NCI-H82 (cell line): ENCODE data around the gene CHKB.
A peak's percentile ranks its signal among the peaks of the same experiment; 100 is the strongest.

Experiments
- DNase-seq: peaks from one replicate; lab custom pipeline; 2025; lab: John Stamatoyannopoulos, UW

The CHKB gene

GRCh38 chr22:50599816-50600455 is 17.3 kb upstream of the CHKB start:
- peak; percentile 54 for DNase-seq

DNA sequence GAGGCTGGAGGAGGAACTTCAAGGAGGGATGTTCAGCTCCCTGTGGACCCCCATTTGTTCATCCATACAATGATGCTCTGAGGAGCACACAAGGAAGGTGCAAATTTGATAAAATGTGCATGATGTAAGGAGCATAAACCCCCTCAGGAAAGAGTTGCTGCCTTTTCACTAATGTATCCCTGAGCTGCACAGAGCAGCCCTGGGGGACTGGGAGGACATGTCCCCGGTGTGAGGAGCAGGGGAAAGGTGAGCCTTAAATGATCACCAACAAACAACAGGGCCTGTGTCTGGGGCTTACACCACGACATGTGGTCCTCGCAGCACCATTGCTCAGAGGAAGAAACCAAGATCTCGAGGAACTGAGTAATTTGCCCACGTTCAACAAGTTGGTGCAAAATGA is 14.4 kb upstream of the CHKB start:
- DNase-seq, result no peak

DNA sequence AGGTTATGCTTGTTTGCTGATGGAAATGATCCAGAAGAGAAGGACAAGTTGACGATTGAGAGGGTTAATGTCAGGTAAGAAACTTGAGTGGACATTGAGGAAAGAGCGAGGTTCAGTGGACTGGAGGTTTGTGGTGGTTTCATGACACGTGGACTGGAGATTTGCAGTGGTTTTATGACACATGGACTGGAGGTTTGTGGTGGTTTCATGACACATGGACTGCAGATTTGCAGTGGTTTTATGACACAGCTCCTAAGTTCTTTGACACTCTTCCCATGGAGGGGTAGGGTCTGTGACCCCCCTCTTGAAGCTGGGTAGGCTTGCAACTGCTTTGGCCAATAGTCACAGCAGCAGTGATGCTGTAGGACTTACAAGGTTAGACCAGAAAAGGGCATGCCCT is 12.5 kb upstream of the CHKB start:
- no peak for DNase-seq

DNA sequence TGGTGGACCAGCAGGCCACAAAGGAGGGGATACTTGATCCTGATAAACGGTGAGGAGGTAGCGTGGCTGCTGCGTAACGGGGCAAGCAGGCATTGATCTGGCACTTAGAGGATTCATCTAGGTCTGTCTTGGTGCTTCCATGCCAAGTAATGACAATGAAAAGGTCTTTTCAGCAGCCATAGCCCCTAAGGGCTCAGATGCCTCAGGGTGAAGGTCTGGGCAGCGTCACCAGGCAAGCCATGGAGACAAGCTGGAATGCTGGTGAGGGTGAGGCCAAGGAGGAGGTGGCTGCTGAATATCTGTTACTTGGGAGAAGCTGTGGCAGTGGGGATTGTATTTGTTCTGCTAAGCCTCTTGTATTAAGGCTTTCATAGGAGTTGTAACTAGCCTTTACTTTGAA is 4.8 kb upstream of the CHKB start:
- DNase-seq, result no peak

- no peak for DNase-seq
Observed at GRCh38 chr22:50586416-50586815, 3.8 kb upstream of the CHKB start.

- no peak for DNase-seq
Observed at GRCh38 chr22:50585781-50586180, 3.1 kb upstream of the CHKB start.

DNA sequence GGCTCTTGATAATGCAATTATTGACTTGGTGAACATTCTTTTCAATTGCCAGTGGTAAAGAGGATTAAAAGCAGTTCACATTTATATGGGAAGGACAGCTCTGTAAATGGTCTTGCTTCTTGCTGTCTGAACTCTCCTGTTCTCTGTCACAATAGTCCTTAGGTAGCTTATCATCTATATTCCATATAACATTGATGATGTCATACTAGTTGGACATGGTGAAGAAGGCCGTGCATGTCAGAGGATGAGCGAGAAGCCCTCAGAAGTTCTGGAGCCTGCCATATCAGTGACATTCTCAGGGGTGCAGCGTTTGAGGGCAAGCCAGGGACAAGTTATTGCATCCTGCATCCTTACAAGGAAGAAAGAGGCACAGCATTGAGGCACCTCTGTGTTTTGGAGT is 2.6 kb upstream of the CHKB start:
- DNase-seq, result no peak

DNA sequence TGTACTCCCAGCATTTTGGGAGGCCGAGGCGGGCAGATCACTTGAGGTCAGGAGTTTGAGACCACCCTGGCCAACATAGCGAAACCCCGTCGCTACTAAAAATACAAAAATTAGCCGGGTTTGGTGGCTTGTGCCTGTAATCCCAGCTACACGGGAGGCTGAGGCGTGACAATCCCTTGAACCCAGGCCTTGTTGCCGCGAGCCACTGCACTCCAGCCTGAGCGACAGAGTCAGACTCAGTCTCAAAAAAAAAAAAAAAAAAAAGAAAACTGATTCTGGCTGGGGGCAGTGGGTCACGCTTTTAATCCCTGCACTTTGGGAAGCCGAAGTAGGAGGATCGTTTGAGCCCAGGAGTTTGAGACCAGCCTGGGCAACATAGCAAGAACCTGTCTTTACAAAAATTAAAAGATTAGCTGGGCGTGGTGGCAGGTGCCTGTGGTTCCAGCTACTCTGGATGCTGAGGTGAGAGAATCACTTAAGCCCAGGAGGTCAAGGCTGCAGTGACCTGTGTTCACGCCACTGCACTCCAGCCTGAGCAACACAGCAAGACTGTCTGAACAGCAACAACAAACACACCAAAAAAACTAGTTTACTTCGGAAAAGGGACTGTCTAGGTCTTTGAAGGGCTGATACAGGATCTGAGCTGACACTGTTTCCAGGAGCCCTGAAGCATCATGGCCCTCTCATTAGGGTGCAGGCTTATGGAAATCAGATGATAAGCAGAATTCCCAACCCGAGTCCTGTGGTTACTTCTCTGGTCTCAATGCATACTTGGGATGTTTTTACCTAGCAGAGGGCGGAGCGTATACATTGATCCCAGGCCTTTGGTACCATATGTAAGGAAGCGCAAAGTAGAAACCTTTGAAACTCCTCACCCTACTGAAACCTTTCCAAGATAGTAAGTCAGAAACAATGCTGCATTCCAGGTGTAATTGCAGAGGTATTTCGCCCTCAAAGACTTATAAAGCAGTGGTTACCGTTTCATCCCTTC is 1.8 kb upstream of the CHKB start:
- no peak for DNase-seq

- DNase-seq, result peak; percentile 38
Observed at GRCh38 chr22:50583294-50583861, 729 bp upstream of the CHKB start.

DNA sequence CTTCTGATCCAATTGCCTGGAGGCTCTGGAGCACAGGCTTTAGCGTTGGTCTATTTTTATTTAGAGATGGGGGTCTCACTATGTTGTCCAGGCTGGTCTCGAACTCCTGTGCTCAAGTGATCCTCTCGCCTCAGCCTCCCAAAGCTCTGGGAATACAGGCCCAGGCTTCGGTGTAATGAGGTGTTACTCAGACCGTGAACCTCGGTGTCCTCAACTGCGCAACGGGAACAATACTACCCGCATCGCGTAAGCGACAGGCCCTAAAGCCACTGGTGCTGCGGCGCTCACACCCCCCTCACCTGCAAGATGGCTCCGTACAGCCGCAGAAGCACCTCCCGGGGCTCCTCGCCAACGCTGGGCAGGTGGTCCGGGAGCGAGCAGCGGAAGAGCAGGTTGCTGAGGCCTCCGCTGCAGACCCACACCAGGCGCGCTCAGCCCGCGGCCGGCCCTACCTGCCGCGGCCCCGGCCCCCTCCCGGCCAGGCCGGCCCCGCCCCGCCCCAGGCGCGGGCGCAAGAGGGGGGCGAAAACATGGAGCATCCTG is 628 bp downstream of the CHKB start:
- peak; percentile 58 for DNase-seq

DNA sequence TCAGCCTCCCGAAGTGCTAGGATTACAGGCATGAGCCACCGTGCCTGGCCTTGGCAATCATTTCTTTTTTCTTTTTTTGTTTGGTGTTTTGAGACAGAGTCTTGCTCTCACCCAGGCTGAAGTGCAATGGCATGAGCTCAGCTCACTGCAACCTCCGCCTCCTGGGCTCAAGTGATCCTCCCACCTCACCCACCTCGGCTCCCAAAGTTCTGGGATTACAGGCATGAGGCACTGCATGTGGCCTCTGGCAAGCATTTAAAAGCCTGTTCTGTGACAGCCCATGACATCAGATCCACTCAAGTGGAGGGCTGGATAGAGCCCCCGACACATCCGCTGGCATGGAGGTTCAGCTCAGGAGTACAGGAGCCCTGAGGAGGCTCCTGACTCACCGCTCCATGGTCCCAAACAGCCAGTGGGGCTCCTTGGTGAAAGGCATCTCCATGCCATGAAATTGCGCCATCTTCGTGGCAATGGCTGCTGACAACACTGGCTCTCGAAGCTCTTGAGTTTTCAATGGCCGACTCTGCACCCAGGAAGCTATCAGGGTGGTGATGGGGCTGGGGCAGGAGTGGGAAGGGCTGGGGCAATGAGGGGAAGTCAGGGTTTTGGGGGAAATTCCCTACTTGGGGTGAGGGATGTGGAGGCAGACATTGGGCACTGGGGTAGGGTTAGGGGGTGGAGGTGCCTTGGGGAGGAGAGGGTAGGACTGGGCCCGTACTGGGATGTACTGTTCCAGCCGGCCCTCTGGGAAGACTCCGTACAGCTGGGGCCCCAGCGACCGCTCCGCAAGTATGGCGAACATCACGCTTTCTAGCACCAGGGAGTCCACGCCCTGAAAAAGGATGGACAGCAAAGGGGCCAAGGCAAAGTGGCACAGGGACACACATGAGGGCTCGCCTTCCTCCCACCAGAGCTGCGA is 1.4 kb downstream of the CHKB start:
- no peak for DNase-seq

- no peak for DNase-seq
Observed at GRCh38 chr22:50579752-50580151, 2.9 kb downstream of the CHKB start.

DNA sequence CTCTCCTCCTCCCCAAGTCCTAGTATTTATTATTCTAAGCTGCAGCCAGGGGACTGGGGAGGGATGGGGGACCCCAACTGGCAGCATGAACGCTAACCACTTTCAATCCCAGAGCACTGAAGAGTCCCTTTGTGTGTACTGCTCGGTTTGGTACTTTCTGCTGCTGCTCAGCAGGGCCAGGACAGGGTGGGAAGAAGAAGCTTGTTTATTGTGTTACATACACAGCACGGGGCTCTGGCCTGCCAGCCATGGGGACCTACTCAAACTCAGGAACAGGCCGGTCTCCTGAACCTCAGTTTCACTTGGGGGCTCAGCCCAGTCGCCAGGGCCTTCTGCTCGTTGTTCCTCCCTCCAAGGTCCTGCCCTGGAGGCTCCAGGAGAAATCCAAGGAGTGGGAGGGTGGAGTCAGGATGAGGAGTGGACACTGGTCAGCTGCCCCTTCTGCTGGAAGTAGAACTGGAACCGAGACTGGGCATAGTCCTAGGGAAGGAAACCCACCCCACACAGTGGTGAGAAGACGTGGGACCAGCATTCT is 3.8 kb downstream of the CHKB start:
- no peak for DNase-seq

DNA sequence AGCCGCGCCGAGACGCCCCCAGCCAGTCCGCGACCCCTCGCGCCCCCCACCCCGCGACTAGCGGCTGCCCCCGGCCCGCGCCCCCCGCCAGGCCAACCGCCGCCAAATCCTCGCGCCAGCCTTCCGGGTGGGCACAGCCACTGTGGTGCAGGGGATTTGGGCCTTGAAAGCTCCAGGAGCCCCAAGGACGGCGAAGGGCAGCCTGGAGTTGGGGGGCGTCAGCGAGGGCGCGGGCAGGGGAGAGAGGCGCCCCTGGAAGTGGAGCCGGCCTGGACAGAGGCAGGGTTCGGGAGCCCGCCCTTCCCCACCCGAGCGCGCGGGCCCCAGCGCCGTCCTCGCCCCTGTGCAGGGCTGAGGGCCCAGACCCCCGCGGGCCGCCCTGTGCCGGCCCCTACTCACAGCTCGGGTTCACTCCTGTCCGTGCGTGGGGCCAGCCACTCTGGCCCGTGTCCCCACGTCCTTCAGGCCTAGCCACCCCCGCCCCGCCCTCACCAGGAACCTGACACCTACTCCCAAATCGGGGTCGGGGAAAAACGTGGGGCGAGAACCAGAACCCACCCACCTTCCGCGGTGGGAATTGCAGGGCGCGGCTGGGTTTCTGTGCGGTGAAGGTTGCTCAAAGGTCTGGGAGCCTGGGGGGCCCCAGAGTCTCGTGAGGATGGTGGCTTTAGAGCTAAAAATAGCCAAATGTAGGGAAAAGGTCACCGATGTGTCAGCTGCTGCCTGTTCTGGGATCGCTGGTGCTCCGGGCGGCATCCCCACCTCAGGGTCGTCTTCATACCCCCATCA is 4.5 kb downstream of the CHKB start, which contains the start of gene CPT1B:
TSS of gene CPT1B (minus strand) at position 441 of the 789 bp plus-strand sequence. CDS start 512 bp downstream, outside the sequence.
- DNase-seq, result no peak

DNA sequence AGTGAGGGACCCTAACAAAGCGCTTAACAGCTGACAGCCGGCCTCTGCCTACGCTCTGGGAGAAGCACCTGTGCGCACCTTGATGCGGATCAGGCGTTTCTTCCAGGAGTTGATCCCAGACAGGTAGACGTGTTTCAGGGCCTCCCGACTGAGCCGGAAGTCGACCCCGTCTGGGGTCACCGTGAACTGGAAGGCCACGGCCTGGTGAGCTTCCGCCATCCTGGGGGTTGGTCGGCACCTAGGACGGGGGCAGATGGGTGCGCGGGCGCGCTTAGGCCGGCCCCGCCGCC is 5.0 kb downstream of the CHKB start:
- no peak for DNase-seq

DNA sequence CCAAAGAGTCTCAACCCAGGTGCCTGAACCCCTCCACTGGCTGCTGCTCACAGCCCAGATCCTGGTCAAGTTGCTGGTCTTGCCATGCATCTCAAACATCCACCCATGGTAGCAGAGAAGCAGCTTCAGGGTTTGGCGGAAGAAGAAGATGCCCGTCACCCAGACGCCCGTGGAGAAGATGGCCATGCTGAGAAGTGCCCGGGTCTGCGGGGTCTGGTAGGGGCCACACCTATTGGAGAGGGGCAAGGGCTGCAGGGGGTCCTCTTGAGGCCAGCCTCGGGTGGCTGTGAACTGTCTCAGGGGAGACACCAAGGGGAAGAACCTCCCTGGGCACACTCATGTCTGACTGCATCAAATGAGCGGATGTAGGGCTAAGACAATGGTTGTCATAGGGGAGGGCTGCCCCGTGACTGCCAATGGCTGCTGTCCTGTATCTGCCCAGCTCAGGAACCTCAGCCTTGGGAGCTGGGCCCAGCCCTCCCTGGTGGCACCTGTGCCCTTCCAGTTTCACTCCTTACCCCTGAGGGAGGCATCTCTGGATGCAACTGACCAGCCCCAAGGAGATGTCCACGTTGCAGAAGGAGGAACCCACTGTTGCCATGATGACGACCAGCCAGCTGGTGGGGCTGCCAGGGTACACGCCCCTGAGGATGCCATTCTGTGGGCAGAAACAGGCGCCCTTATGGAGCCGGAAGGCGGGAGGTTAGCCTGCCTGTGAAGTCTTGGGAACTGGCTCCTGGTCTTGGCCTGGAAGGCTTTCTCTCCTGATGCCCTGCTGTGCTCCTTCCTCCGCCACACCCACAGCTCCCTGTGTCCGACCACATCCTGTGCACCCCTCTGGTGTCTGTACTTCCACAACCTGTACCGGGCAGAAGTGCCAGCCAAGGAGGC is 5.6 kb downstream of the CHKB start:
- no peak for DNase-seq

GRCh38 chr22:50576070-50576469 is 6.6 kb downstream of the CHKB start:
- DNase-seq, result peak; percentile 96

GRCh38 chr22:50575426-50575941 is 7.2 kb downstream of the CHKB start:
- no peak for DNase-seq

DNA sequence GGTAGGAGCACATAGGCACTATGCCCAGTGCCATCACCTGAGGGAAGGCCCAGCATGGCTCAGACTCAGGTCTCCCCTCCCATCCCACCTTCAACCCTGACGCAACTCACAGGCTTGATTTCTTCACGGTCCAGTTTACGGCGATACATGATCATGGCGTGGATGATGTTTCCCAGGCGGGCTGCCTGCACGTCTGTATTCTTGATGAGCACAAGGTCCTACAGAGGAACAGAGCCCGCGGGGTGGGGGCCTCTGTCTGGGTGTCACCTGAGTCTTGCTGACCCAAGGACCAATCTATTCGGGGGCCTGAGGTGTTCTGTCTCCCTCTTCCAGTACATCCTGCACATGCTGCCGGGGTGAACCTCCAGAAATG is 8.3 kb downstream of the CHKB start:
- DNase-seq, result no peak
